Fibroblast of skin of left biceps (primary cell): ENCODE measurements around the gene NMT2.

ENCODE experiments used
- DNase-seq, 2 experiments: peaks; one replicate each; pipeline ENCODE4 v3.0.0-alpha.2; 2013; ENCODE audit warnings: low read depth in 2 of 2

The NMT2 gene

DNA sequence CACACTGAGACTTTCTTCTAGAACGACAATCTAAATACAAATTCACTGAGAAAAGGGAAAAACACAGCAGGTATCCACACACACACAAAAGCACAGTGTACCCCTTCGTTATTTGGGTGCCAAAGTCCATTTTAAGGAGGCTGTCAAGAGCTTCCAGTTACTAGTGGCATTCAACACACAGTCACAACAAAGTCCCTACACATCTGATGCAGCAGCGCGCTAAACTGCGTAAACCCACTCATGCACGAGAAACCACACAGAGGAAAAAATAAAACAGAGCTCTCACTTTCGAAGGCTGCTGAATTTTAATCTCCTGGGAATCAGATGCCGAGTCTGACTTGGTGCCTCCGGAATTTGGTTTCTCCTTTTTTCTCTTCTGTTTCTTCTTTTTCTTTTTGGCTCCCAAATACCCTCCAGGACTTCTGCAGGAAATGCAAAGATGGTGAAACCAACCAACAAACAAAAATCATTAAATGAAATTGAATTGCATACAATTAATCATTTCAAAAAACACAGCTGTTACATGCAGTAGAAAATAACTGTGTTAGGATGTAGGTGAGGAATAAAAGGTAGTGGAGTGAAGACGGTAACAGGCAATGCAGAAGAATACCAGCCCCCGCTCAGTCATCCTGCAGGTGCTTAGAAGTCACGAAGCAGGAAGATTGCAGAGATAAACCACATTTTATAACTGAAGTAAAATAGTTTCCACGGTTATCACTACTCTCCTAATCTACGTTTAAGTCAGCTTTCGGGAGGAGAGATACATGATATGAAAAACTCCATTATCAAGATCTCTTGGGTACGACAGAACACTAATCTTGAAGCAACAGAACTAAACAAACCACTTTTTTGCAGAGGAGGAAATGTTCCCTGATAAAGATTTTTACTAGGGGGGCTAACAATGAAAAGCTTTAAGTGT lies 27.1 kb downstream of the NMT2 start:
- DNase-seq = no peak

DNA sequence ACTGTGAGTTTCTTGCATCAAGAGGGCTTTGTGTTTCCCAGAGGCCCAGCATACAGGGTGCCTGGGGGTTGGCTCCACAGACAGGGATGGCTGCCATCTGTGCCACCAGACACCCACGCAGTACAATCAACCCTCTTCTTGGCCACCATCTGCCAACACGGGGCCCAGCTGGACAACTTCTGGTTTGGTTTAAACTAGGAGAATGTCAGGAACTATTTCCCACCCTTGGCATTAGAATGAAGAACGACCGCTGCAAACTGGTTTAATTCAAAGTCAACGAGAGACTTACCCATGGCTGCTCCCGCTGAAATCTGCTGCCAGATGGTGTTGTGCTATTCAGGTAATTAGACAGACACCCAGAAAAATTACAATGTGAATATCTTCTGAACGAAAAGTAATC lies 27.8 kb downstream of the NMT2 start:
- DNase-seq = no peak

DNA sequence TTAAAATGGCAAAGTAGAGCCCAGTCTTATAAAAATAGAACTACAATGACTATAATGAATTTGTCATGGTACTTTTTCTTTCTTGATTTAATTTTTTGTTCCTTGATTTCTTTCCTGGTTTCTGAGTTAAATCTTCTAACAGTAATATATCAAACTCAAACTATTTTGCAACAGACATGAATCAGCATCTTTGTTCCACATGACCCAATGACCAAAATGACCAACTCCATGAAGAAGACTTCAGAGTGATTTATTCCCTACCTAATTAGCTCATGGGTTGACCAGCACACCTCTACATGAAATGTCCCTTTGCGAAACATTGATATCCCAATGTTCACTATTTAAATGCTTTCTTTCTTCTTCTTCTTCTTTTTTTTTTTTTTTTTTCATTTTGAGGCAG lies 30.9 kb downstream of the NMT2 start:
- no peak for DNase-seq

DNA sequence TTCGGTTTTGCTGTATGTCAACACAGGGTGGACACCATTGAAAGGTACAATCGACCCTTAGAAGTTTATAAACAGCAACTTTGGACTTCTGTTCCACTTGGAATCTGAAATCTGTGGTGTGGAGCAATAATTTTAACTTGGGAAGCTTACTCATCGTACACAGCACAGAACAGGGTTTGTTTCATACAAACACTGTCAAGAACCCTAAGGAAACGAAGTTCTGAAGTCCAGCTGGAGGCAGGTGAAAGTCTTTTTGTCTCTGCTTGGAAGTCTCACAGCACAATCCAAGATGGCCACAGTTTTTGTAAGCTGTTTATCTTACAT lies 31.5 kb downstream of the NMT2 start:
- DNase-seq = no peak

DNA sequence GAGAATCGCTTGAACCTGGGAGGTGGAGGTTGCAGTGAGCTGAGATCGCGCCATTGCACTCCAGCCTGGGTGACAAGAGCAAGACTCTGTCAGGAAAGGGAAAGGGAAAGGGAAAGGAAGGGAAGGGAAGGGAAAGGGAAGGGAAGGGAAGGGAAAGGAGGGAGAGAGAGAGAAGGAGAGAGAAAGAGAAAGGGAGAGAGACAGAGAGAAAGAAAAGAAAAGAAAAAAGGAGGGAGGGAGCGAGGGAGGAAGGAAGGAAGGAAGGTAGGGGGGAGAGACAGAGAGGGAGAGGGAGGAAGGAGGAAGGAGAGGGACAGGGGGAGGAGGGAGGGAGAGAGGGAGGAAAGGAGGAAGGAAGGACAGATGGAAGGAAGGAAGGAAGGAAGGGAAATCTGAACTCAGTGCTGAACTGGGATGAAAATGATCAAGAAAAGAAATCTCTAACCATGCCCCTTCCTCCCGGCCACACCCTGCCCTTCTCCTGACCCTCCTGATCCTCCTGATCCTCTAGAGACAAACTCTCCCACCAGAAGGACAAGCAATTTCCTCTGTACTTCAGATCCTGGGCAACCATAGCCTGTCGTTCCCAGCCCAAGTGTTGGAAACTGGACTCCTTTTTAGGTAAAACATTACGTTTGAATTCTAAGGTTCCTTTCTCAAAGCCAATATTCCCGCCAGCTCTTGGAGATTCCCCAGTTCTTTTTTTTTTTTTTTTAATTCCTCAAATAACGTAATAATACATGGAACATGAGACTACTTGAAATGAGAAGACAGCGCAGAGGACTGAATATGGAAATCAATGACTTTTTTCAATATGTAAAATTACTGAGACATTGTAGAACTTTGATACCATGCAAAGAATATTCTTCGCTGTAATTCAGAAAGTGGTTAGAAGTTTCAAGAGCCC lies 32.1 kb downstream of the NMT2 start:
- DNase-seq = no peak

DNA sequence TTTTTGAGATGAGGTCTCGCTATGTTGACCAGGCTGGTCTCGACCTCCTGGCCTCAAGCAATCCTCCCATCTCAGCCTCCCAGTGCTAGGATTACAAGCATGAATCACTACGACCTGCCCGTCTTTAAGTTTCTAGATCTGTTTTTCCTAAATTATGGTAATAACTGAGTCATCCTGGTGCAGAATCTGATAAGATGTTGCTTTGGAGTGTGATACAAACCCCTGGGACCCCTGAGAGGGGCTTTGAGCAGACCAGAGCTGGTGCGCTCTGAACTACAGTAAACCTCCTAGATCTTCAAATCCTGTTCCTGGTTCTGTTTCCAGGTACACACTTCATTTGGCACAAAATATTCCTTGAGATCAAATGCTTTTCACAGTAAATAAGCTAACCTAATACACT lies 37.2 kb downstream of the NMT2 start:
- no peak for DNase-seq

DNA sequence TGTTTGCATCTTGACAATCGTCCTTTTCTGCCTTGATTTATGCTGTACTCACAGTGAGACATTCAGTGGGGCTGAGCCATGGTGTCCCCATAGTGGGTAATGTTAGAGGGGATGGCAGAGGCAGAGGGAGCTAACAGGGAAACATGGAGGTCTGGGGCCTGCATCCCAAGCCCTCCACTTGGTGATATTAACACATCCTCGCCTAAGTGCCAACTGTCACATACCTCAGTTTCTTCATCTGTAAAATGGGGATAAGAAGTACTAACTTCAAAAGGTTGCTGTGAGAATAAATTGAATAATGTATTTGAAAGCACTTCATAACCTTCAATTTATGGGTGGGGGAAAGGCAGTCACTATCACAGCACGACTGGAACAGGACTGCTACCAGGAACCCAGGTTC lies 43.6 kb downstream of the NMT2 start:
- DNase-seq = no peak

DNA sequence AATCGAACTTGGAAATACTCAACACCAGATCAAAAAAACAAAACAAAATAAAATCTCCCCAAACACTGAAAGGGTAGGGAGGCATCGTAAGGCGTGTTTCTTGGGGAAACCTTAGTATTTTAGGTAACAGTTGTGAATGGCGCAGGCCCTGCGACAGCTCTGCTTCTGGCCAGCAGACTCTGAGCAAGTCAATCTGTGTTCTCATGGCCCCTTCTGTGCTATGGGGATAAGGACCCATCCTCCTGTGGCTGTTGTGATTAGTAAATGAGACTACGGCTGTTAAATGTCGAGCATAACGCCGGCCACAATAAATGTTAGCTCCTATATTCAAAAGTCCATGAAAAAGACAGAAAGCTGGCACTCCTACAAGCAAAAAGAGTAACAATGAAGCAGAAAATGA lies 44.3 kb downstream of the NMT2 start:
- no peak for DNase-seq

DNA sequence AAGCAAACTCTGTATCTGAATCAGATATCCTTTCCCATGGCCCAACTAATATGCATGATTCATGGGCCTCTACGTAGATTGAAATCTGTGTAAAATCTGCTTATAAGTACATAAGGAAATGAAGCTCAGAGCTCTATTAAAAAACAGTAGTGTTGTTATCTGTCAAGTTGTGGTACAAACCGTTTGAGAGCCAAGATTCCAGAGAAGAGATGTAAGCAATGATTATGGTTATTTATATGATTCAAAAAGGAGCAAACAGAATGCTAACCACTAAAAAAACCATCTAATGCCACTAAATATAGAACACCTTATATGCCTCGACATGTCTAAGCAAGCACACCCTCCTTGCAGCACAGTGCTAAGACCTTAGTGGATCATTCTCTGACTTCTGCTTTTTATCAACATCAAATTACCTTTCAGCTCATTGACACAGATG lies 44.7 kb downstream of the NMT2 start:
- DNase-seq = peak; percentile 36 to 49

DNA sequence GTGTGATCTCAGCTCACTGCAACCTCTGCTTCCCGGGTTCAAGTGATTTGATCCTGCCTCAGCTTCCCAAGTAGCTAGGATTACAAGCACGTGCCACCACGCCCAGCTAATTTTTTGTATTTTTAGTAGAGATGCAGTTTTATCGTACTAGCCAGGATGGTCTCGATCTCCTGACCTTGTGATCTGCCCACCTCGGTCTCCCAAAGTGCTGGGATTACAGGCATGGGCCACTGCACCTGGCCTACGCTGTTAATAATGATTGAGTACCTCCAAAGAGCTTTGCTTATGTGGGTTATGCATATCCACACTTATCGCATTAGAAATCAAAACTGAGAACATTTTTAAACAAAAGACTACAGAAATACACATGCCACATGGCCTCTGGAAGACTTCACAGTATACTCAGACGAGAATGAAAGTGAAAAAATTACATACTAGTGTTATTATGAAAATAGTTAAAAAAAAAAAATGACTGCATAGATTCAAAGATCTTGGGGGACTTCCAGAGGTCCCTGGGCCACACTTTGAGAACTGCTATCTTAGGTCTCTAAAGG lies 45.9 kb downstream of the NMT2 start:
- DNase-seq = no peak

DNA sequence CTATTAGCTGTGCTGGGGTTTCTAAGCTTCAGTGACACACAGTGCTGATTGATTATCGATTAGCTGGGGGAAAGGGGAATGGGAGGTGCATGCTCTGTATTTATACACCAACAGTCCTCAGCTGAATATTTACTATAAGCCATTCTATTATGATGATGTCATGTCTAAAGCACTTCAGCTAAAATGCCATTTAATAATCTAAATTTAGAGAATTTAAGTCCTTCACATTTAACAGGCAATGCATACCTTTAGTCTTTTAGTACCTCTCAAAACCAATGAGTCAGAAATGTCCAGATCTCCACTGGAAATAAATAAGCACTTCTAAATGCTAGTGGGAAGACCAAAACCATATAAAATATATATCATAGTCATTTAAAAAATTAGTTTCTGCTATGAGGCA lies 46.8 kb downstream of the NMT2 start:
- no peak for DNase-seq

DNA sequence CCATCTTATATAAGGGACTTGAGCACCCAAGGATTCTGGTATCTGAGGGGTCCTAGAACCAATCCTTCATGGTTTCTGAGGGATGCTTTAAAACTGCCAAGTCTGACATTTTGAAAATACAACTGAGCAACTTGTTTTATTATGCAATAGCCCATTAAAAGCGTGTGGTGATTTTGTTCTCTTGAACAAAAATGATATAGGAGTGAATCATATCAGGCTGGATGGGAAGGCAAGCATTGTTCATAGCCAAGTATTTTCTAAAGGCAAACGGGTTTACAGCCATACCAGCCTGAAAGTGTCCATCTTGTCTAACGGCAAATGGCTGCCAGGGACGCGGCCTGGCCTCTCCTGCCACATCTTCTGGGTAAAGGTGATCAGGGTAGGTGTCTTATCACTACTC lies 48.0 kb downstream of the NMT2 start:
- DNase-seq = peak; percentile 25 to 29

DNA sequence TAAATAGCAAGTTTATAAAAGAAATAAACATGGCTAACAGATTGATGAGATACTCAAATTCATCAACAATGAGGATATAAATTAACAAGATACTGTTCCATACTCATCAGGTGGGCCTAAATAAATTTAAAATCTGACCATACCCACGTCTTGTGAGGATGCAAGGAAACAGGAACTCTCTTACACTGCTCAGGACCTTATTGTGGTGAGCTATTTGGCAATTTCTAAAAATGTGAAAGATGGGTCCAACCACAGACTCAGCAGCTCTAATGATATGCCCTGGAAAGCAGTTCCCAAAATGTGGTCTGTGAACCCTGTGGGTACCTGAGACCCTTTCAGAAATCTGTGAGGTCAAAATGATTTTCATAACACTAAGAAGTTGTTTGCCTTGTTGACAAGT lies 49.9 kb downstream of the NMT2 start:
- DNase-seq = no peak

DNA sequence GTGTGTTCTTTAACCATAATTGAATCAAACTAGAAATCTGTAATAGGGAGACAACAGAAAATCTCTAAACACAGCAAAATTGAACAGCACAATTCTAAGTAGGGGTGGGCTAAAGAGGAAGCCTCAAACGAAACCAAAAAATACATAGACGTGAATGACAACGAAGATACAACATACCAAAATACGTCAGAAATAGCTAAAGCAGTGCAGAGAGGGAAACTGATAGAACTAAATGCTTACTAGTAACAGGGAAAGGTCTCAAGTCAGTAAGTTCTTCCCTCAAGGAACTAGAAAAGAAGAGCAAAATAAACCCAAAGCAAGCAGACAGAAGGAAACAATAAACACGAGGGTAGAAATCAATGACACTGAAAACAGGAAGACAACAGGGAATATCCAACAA lies 52.3 kb downstream of the NMT2 start:
- no peak for DNase-seq

DNA sequence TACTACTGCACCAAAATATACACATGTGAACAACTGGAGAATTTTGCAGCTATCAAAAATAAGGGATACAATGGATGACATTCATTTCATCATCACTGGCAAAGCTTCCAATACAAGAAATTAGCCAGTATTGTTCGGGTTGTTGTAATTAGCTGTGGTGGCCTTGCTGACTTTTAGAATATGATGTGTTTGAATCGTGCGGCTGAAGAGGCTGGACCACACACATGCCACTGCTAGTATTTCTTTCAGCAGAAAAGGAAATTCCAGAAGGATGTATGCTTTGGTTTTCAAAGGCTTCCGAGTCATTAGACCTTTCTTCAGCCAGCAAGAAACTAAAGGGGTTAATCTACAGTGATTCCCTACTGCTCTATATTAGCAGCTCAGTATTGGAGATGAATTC lies 54.7 kb downstream of the NMT2 start:
- DNase-seq = no peak

DNA sequence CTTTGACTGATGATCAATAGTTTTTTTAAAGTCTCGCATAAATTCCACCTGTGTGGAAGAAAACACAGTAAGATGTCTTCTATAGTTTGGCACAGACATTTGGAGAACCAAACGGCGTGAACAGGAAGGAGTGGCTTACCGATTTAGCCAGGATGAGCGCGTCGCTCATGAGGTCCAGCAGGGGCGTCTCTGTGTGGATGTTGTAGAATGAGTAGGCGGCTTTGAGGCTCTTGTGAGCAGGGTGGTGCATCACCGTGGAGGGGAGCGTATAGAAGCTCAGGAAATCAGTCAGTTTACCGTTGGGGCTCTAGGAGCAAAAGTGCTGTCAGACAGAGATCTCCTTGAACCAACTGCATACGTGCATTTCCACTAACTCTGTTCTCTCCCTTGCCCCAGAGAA lies 55.8 kb downstream of the NMT2 start:
- no peak for DNase-seq

DNA sequence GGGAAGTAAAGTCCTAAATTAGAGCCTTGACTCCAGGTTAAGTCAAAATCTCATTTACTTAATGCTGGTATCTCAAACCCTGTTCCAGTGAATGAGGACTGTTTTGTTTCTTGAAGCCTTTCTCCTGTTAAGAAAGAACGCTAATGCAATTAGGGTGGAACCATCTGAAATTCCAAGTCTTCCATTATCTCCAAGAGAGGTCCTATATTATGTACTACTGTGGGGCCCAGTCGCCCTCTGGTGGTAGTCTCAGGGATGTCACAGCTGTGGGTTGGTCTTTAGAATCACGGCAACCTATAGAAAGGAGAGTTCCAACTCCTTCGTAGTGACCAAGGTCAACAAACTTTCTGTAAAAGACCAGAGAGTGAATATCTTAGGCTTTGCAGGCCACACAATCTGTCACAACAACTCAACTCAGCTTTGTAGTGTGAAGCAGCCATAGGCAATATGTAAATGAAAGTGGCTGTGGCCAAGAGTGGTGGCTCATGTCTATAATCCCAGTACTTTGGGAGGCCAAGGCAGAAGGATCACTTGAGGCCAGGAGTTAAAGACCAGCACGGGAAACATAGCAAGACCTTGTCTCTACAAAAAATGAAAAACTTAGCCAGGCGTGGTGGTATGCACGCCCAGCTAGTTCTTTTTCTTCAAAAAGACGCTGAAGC lies 62.0 kb downstream of the NMT2 start:
- DNase-seq = peak in 1 of 2 experiments; percentile 21

DNA sequence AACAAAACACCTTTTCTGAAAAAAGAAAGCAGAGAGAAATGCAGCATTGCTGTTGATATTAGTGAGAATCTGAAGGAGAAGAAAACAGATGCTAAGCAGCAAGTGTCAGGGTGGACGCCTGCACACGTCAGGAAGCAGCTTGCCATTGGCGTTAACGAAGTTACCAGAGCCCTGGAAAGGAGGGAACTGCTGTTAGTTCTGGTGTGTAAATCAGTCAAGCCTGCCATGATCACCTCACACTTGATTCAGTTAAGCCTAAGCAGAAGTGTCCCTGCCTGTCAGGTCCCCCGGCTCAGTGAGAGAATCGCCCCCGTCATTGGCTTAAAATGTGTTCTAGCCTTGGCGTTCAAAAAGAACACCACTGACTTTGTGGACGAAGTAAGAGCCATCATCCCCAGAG lies 65.0 kb downstream of the NMT2 start:
- DNase-seq = no peak

DNA sequence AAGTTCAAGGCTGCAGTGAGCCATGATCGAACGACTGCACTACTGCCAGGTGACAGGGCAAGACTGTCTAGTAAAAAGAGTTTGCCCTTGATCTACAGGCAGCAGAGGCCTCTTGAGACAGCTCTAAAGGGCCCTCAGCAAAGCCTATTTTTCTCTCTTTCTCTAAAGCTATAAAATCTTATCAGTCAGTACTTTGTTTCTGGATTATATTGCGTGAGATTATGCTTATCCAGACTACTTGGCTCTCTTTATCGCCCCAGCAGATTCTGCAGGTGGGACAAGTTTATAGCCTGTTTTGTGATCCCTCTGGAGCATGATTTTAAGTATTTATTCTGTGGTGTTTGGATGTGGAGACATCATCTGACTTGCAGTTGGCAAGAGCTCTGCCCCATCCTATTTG lies 68.6 kb downstream of the NMT2 start:
- DNase-seq = no peak

DNA sequence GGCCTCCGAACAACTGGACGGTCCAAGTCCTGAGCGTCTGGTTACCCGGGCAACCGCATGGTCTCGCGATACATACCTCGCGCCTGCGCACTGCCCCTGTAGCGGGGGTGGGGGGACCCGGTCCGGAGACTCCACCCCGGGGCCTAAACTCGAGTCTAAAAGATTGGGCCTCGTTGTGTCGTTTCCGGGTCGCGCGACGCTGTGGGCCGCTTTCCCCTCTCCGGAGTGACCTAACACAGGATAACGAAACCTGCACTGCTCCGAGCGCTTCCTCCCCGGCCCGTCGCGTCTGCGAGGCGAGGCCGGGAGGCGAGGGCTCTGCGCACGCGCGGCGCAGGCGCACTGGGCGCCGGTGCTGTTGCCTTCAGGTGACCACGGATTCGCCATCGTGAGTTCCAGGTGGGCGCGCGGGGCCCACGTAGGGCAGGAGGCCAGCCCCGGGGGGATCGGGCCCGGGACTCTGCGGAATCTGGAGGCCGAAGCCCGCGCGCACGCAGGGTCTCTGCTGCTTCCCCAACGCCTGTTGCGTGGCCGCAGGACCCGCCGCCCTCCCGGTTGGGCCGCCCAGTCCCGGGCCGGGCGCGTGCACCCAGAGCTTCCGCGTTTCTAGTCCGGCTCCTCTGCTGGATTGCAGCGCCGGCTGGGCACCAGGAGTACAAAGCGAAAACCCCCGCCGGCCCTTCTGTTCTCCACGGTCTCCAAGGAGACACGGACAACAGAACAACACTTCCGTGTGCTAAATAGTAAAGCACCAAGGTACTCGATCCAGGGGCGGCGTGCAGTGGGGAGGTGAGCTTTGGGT lies 71.3 kb downstream of the NMT2 start, which contains the start of gene RPP38:
TSS of gene RPP38 (plus strand) at position 345 of the 802 bp plus-strand sequence. CDS start 5,960 bp downstream, outside the sequence.
- peak; percentile 84 to 85 for DNase-seq

DNA sequence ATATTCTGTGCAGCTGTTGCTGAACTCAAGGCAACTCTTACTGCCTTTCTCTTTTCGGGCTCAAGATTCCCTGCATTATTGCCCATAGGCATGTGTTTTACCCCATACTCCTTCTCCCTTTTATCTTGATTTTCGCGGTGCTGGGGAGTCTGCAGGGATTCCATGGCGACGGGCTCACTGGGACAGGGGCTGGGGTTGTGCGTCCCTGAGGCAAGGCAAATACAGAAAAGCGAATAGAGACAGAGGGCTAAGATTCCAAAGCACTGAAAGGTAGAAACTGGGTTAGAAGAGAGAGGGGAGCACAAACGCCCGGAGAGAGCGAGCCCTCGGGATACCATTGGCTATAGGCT lies 71.9 kb downstream of the NMT2 start:
- no peak for DNase-seq
